Kidney (tissue), 14 donors: ENCODE data around the gene TMEM132C. TPM values are rescaled to one million over a fixed set of nuclear protein-coding genes. Genes with fewer than 3 reads are reported as not detected.
A peak's percentile ranks its signal among the peaks of the same experiment; 100 is the strongest.

ENCODE experiments used
- DNase-seq, 5 donors: peaks; one replicate each; pipeline ENCODE4 v3.0.0-alpha.2; 2013 to 2020
- FAIRE-seq: peaks from 2 replicates; lab custom pipeline; 2012; peaks lifted over from hg19 to GRCh38; lab: Jason Lieb, UNC
- H3K27ac ChIP-seq, 2 donors: one replicate each; pipeline ENCODE4 v1.7.0; 2013; ENCODE audit warnings: low read depth in 2 of 2, low read length in 2 of 2, inconsistent platforms in 1 of 2
- H3K27me3 ChIP-seq: one replicate; pipeline ENCODE4 v1.7.1; 2013; ENCODE audit warnings: low read length, inconsistent platforms; ENCODE audit not compliant: control insufficient read depth, insufficient read depth
- H3K36me3 ChIP-seq, 3 donors: one replicate each; pipeline versions ENCODE4 v1.7.0 to v1.7.1; 2013; ENCODE audit warnings: low read length in 3 of 3, control low read depth in 1 of 3, inconsistent platforms in 1 of 3; ENCODE audit not compliant: insufficient read depth in 3 of 3, control insufficient read depth in 2 of 3
- H3K4me1 ChIP-seq, 3 donors: one replicate each; pipeline versions ENCODE4 v1.7.0 to v1.7.1; 2013; ENCODE audit warnings: low read length in 3 of 3, inconsistent platforms in 1 of 3, low read depth in 1 of 3; ENCODE audit not compliant: control insufficient read depth in 2 of 3, insufficient read depth in 2 of 3
- H3K4me3 ChIP-seq, 3 donors: one replicate each; pipeline versions ENCODE4 v1.7.0 to v1.8.1; 2013; ENCODE audit warnings: low read length in 3 of 3, control low read depth in 1 of 3, inconsistent platforms in 1 of 3
- H3K9ac ChIP-seq, 3 donors: one replicate each; pipeline versions ENCODE4 v1.7.0 to v1.7.1; 2013; ENCODE audit warnings: low read length in 3 of 3, control low read depth in 1 of 3, inconsistent platforms in 1 of 3
- H3K9me3 ChIP-seq, 3 donors: one replicate each; pipeline versions ENCODE4 v1.7.0 to v1.7.1; 2013; ENCODE audit warnings: low read length in 3 of 3, control low read depth in 1 of 3, inconsistent platforms in 1 of 3; ENCODE audit not compliant: control insufficient read depth in 2 of 3, insufficient read depth in 1 of 3
- CTCF ChIP-seq: IDR thresholded peaks from 3 replicates; pipeline ENCODE4 v1.5.1; 2012; ENCODE audit warnings: mild to moderate bottlenecking, moderate library complexity, borderline replicate concordance; ENCODE audit not compliant: insufficient read depth; ENCODE audit errors: extremely low read depth
- intact Hi-C: fragments of 100-400 bp; cut with DNase I; formaldehyde crosslinking; loops from one replicate; pipeline ENCODE4 v1.11.1; 2022
- polyA plus RNA-seq: library from polyadenylated mRNA; stranded (reverse); fragments of 350-450 nt; fragmentation: Illumina TruSeq; extraction: RNeasy Lipid Tissue Mini Kit (QIAGEN cat#74804); gene quantifications from one replicate; pipeline ENCODE4 v1.2.3, GENCODE V29; 2014; ENCODE audit warnings: low read depth, low replicate concordance; ENCODE audit not compliant: insufficient read depth
- total RNA-seq: library from RNA; stranded (reverse); fragmentation: NEBNext Ultra II Directional; extraction: Animal tissue kit (Norgen Biotek cat#: 25700); gene quantifications from one replicate; pipeline ENCODE4 v1.2.1, GENCODE V29; 2021
- donor health status: control.
- donor health status: control.
- donor health status: control.
- donor health status: control.
- donor health status: control.
- donor health status: DM: yes; HTN: yes; CAD: no.
- donor health status: Normal renal cell carcinoma (clear cell type).

The TMEM132C gene
- total and polyA plus RNA-seq, 2 donors from 2014 or later, result 0.28 to 0.75 TPM

- intact Hi-C loops, result no loop called here
- no peaks in the 10 kb centered on the region for H3K36me3 ChIP-seq
- peaks cover 0 to 3% (median 1%) of the 10 kb centered on the region in 3 donors for H3K9me3 ChIP-seq
- no peaks in the 10 kb centered on the region for H3K4me1 ChIP-seq
- FAIRE-seq (no peak), DNase-seq (no peak)
- H3K27ac ChIP-seq, result no peak overlapping the region
- no peak for TF ChIP-seq CTCF
- no peaks in the 10 kb centered on the region for H3K27me3 ChIP-seq
- H3K9ac ChIP-seq, result no peak overlapping the region
- H3K4me3 ChIP-seq, result no peak overlapping the region
Observed at GRCh38 chr12:128660532-128661225, 393.7 kb downstream of the TMEM132C start.

GRCh38 chr12:128661226-128661569 lies 394.2 kb downstream of the TMEM132C start:
- no peak overlapping the region for H3K9ac ChIP-seq
- no peak for TF ChIP-seq CTCF
- H3K36me3 ChIP-seq, result no peaks in the 10 kb centered on the region
- DNase-seq, result peak in 2 of 5 donors; percentile 25 to 37
- peaks cover 0 to 7% (median 6%) of the 10 kb centered on the region in 3 donors for H3K9me3 ChIP-seq
- H3K4me3 ChIP-seq, result no peak overlapping the region
- H3K27ac ChIP-seq, result no peak overlapping the region
- FAIRE-seq, result no peak
- intact Hi-C loops, result no loop called here
- no peaks in the 10 kb centered on the region for H3K27me3 ChIP-seq
- H3K4me1 ChIP-seq, result no peaks in the 10 kb centered on the region

- no peak for FAIRE-seq
- DNase-seq, result peak in 2 of 5 donors; percentile 45 to 77
- H3K36me3 ChIP-seq, result no peaks in the 10 kb centered on the region
- TF ChIP-seq CTCF, result no peak
- no peak overlapping the region for H3K9ac ChIP-seq
- intact Hi-C loops, result no loop called here
- no peaks in the 10 kb centered on the region for H3K27me3 ChIP-seq
- H3K4me1 ChIP-seq, result no peaks in the 10 kb centered on the region
- H3K9me3 ChIP-seq, result peaks cover 0 to 9% (median 6%) of the 10 kb centered on the region in 3 donors
- no peak overlapping the region for H3K4me3 ChIP-seq
- H3K27ac ChIP-seq, result no peak overlapping the region
Observed at GRCh38 chr12:128662101-128662500, 395.1 kb downstream of the TMEM132C start.

- no peak overlapping the region for H3K27ac ChIP-seq
- H3K4me3 ChIP-seq, result no peak overlapping the region
- FAIRE-seq (no peak), DNase-seq (no peak)
- H3K4me1 ChIP-seq, result no peaks in the 10 kb centered on the region
- TF ChIP-seq CTCF, result no peak
- H3K9me3 ChIP-seq, result peaks cover 0 to 9% (median 6%) of the 10 kb centered on the region in 3 donors
- no peaks in the 10 kb centered on the region for H3K27me3 ChIP-seq
- intact Hi-C loops, result no loop called here
- H3K9ac ChIP-seq, result no peak overlapping the region
- H3K36me3 ChIP-seq, result no peaks in the 10 kb centered on the region
Observed at GRCh38 chr12:128664501-128664900, 397.5 kb downstream of the TMEM132C start.
